Hepatic stellate cell (primary cell): ENCODE data around the gene FAM229A.
"Not testable (repeated sequence)": the region's sequence is repeated elsewhere in the genome, so short reads cannot be mapped to it uniquely, and the experiment has no call there.

ENCODE experiments used
- DNase-seq: peaks from one replicate; pipeline ENCODE4 v3.0.0; 2011; ENCODE audit warnings: low spot score

The FAM229A gene

DNA sequence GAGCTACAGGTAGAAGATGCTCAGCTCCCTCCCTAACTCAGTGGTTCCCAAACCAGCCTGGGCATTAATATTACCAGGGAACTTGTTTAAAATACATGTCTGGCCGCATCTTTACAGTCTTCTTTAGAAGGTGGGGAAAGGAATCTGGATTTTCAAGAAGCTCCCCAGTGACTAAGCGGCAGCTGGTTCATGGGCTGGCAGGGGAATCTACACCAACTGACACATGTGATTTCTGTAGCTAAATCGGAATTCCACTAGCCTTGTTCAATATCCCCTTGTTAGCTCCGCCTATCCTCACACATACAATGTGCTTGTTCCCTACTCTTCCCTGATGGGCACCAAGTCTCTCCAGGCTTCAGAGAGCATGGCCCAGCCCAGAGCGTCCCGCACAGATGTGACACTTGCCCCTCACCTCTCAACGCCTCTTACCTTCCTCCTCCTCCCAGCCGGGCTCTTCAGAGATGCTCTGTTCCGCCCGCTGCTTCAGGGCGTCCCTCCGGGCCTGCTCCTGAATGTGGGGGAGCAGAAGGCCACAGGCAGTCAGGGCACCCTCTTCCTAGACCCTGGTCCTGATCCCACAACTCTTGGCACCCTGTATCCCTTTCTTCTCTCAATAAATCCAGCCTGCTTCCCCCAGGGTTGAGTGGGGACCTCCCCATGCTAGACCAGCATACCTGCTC, 15.4 kb upstream of the FAM229A start:
- no peak for DNase-seq

DNA sequence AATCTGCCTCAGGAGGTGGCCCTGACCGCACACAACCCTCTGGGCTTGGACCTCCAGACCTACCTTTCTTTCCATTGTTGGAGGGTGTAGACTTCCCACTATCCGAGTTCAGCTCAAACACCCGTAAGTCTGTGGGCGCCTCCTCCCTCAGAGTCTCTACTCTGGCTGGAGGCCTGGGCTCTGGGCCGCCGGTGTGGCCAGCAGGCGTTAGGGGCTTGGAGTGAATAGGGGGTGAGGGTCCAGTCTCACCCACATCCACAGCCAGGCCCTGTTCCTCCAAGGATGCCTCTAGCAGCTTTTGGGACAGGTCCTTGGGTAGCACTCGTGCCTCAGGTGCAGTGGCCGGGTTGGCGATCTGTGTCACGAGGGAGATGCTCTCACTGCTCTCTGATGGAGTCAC, 13.9 kb upstream of the FAM229A start:
- no peak for DNase-seq

DNA sequence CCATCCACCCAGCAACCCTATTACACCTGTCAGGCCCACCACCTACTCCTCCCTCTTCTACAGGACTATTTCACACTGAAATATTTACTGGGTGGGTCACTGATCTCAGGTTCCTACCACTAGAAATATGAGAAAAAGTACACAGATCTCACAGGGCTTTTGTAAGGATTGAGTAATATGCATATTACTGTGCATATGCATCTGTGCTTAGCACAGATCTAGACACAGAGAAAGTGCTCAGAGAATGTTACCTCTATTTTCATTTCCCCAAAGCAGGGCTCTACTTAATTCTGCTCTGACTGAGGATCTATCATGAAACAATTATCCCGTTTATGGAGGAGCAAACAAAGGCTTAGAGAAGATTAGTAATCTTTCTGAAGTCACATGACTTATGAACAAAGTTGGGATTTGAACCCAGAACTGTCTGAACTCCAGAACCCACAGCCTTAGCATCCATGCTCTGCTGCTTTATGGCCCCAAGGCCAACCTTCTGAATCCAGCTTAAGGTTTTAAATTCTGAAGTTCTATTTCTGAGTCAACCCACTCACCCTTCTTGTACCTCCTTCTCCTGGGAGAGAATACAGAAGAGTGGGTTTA, 11.8 kb upstream of the FAM229A start:
- DNase-seq: no peak

DNA sequence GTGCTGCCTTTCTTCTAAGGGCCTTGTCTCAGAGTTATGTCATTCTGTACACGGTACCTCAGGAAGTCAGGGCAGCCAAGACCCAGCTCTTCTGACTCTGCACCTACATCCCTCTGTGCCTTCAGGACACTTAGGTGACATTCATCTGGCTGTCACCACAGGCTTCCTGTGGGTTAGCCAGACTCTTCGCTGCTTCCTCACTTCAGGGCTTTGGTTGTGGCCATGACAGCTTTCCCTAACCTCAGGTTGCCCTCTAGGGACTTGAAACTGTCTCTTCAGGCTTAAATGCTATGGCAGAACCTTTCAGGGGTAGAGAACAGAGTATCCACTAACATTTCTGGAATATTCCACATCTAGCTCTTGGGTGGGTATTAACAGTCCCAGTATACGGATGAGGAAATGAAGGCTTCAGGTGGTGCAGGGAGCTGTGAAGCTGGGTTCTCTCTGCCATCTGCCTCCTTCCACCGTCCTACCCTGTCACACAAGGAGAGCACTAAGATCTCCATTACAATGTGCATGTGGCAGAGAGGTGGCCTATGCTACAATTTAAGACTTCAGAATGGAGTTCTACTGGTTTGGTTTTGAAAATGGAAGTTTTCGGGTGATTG, 10.0 kb upstream of the FAM229A start:
- no peak for DNase-seq

DNA sequence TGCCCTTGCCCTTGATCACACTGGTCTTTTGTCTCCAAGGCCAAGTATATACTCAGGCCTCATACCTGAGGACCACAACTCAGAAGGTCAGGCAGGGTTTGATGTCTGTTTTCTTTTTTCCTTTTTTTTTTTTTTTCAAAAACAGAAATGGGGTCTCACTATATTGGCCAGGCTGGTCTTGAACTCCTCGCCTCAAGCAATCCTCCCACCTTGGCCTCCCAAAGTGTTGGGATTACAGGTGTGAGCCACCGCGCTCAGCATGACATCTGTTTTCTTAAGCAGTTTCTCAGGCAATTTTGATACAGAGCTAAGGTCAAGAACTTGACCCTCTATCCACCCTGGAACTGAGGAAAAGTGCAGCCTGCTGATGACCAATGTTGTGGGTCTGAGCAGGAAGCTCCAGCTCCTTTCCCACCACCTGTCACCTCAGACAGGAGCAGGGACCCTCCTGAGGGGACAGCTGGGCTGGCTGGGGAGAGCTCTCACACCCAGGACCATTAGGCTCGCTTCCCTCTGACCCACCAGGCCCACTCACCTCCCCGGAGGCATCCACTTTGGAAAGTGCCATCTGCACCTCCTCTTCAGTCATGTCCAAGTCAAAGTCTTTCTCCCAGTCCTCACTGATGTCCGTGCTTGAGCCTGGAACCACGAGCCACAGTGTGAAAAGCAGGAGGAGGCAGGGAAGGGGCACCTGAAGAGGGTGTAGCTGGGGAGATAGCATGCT, 5.8 kb upstream of the FAM229A start:
- no peak for DNase-seq

DNA sequence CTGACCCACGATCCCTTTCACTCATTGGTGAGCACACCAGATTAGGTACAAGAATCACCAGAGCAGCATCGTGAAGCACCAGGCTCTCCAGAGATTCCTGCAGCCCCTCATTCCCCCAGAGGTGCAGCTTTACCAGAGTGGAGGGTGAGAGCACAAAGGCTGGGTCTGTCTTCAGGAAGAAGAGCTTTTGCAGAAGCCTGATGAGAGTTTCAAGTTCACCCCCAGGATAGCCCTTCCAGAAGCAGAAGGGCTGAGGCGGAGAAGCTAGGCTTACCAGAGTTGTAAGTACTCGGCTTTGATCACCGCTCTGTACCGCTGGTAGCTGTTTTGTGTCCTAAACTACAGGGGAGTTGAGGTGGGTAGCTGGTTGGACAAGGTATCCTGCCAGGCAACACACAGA, 3.2 kb upstream of the FAM229A start:
- no peak for DNase-seq

DNA sequence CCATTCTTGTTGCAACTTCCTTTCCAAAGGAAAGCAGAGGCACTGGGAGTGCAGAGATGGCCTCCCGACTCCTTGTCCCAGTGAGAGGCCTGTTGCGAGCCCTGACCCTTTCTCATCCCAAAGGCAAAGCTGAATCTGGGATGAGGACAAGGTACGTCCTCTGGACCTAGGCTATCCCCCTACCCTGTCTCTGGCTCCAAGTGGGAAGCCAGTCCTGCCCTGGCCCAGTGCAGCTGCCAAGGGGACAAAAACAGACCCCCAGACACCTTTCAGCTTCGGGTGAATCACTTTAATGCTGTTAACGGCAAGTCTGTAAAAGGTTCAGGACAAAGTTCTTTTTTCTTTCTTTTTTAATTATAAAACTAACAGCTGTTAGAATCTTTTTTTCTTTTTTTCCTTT, 2.6 kb upstream of the FAM229A start:
- no peak for DNase-seq

DNA sequence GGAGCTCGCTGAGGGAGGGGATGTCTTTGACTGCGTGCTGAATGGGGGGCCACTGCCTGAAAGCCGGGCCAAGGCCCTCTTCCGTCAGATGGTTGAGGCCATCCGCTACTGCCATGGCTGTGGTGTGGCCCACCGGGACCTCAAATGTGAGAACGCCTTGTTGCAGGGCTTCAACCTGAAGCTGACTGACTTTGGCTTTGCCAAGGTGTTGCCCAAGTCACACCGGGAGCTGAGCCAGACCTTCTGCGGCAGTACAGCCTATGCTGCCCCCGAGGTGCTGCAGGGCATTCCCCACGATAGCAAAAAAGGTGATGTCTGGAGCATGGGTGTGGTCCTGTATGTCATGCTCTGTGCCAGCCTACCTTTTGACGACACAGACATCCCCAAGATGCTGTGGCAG, 1.4 kb upstream of the FAM229A start:
- DNase-seq: no peak

DNA sequence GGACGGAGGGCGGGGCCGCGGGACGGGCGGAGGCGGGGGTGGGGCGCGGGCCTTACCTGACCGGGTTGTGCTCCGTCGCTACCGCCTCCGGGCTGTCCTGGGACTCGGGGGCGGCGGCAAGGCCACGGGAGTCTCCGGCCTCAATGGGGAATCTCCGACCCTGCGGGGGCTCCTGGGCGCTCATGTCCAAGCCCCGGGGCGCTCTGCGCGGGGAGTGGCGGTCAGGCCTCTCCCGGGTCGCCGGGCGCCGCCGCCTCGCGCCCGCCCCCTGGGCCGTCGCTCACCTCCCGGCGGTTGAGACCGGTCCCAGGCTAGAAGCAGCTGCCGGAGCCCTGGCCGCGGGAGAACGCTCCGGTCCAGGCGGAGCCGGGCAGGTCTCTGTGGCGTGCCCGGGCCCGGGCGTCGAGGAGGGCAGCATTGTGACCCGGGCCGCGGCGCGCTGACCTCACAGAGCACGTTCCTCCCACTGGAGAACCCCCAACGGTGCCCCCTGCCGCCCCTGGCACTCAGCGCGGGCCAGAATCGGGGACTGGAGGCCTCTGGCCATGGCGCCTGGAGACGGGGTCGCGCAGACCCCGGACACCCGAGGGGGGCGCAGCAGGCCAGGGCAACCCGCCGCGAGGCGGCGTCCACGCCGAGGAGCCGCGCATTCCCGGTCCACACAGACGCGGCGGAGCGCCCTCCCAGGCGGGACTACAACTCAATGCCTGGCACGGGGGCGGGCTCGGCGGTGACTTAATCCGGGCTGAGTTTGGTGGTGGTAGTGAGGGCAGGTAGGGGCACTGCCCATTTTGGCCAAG, 411 bp downstream of the FAM229A start:
- DNase-seq: peak; percentile 43

DNA sequence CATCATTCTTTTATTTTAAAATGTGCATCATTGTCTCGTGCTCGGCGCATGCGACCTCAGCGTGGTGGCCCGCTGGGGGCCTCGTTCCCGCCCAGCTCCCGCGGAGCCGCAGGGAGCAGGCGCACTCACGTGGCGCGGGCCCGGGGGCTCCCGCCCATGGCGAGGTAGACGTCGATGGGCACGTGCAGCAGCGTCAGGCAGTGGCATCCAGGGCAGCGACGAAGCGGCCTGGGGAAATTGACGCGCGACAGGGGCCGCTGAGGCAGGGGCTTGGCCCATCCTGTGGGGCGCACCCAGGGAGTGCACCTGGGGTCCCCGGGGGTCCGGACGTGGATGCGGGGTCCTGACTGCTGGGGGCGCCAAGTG, 994 bp downstream of the FAM229A start:
- DNase-seq: no peak

DNA sequence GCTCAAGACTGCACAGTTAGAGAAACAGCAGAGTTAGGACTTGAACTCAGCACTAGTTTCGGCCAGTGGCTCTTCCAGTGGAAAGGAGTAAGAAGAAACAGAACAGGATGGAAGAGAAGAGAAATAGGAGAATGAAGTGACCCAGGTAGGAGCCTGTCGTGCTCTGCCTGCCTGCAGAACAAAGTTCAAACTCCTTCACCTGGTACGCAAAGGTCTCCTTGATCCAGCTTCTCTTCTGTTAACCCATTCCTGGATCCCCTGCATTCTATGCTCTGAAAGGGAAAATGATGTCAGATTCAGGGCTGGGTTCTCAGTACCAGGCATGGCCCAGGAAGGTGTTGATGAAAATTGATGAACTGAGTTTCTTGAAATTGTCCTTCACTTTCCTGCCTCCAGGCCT, 3.9 kb downstream of the FAM229A start:
- no peak for DNase-seq

DNA sequence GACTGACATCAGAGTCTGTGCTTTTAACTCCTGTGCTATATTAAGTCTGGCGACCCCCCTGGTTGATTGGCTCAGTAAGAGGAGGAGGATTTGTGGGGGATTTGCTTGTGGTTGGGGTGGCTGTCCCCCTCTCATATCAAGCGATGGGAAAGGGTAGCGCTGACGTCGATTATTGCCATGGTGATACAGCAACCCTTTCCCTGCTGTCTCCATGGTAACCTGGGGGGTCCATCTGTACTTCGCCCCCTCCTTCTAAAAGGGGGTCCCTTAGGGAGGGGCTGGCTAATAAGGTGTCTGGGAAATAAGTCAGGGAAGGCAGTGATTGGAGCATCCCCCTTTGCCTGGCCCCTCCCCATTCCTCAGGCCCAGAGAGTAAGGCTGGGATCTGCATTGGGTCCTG, 4.7 kb downstream of the FAM229A start:
- DNase-seq: no peak

DNA sequence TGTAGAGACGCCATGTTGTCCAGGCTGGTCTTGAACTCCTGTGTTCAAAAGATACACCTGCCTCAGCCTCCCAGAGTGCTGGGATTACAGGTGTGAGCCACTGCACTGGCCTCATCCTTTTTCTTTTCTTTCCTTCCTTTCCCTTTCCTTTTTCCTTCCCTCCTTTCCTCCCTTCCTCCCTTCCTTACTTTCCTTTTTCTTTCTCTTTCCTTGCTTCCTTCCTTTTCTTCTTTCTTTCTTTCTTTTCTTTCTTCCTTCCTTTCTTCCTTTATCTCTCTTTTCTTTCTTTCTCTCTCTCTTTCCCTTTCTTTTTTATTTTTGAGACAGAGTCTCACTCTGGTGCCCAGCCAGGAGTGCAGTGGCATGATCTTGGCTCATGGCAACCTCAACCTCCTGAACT, 5.8 kb downstream of the FAM229A start:
- no peak for DNase-seq

DNA sequence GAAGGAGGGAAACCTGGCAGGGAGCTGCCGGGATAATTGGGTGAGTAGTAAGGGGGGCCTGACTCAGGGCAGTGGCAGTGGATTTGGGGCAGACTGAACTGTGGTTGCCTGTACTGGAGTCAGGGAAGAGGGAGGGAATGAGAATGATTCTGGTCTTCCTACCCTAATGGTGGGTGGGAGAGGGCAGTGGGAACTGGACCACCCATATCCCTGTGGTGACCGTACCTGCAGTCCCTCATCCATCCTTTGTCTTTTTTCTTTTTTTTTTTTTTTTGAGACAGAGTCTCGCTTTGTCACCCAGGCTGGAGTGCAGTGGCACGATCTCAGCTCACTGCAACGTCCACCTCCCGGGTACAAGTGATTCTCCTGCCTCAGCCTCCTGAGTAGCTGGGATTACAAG, 6.5 kb downstream of the FAM229A start:
- not testable (repeated sequence) for DNase-seq

DNA sequence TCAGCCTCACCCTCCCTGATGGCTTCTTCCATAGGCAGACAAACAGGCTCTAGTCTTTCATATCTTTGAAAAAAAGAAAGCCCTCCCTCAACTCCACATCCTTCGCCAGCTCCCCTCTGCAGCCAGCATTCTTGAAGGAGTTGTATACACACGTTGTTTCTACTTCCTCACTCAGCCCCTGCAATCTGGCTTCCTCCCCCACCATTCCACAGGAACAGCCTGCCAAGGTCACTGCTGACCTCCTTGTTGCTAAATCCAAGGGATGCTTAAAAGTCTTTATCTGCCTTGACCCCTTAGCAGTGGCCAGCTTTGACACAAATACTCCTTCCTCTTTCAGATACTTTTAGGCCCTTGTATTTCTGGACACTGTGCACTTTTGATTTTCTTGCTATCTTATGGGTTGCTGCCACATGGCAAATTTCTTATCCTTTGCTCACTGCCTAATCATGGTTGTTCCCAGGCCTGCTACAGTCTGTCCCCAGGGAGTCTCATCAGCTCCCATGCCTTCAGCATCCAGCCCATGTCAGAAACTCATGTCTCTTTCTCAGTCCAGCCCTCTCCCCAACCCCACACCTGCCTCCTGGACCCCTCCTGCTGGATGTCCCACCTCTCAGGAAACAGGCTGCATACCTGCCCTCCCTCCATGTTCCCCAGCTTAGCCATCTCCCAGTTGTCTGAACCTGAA, 8.3 kb downstream of the FAM229A start:
- DNase-seq: peak; percentile 85

DNA sequence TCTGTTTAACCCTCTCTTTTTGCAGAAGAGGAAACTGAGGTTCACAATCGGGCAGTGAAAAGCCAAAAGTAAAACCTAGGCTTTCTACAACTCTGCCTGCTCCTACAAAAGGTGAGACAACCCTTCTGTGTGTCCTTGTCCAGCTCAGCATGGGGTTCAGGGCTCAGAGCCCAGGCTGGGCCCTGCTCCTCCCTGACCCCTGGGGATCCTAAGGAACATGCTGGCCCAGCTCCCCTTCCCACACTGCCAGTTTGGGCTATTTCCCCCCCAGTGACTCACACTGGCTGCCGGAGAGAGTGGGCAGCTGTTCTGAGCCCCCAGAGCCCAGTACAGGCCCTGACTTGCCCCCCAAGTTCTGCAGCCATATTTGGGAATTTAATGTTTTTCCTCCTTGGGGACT, 8.9 kb downstream of the FAM229A start:
- no peak for DNase-seq

DNA sequence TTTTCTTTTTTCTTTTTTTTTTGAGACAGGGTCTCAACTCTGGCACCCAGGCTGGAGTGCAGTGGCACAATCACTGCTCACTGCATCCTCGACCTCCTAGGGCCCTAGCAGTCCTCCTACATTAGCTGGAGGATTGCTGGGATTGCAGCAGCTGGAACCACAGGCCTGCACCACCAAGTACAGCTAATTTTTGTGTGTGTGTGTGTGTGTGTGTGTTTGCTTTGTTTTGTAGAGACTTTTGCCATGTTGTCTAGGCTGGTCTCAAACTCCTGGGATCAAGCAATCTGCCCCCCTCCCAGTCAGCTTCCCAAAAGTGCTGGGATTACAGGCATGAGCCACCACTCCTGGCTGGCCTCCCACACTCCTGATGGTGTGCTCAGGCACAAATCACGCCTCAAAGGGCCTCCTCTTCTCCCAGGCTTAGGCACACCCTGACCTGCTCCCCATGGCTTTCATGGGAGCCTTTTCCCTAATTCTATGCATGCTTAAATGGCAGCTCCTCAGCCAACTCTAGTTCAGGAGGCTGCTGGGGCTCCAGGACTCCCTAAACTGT, 9.4 kb downstream of the FAM229A start:
- DNase-seq: no peak

DNA sequence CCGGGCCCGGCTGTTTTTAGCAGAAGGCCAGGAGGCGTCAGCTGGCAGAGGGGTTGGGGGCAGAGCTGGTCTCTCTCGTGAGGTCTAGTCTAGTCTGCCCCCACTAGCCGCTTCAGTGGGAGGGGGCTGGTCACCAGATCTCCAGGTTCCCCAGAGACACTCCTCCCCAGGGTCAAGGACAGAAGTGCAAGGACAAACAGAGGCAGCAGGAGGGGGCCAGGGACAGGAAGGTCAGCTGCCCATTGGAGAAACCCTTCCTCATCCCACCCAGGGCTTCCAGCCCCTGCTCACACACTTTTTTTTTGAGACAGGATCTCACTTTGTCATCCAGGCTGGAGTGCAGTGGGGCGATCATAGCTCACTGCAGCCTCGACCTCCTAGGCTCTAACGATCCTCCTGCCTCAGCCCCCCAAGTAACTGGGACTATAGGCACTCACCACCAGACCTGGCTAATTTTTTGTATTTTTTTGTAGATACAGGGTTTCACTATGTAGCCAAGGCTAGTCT, 10.0 kb downstream of the FAM229A start:
- no peak for DNase-seq

DNA sequence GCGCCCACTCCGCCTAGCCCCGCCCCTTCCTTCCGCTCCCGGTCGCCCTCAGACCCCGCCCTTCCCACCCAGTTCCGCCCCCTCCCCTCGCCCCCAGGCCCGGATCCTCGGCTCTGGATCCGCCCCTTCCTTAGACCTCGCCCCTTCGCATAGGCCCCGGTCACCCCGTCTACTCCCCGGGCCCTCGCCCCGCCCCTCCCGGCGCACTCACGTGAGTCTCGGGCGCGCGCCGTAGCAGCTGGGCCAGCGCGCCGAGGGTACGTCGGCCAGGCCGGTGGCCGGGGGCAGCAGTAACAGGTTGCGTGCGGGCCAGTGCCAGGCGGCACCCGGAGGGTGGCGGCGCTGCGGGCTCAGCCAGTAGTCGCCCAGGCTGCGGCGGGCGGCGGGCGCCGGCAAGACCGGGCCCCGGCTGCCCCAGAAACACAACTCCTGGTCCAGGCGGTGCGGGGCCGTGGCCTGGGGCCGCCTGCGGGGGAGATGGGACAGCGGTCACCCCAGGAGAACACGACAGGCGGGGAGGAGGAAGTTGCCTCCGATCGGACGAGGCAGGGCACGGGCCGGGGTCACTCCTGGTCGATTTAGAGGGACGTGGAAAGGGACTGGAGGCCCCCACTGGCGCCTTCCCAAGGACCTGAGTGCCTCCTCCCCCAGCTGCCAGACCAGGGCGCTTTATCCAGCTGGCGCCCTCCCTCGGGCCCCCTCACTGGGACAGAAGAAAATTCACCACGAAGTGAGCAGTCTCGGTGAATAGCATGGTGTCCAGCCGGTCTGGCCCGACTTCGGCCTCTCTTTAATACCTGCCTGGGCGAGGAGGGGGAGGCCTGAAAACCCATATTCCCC, 10.7 kb downstream of the FAM229A start:
- DNase-seq: peak; percentile 96

DNA sequence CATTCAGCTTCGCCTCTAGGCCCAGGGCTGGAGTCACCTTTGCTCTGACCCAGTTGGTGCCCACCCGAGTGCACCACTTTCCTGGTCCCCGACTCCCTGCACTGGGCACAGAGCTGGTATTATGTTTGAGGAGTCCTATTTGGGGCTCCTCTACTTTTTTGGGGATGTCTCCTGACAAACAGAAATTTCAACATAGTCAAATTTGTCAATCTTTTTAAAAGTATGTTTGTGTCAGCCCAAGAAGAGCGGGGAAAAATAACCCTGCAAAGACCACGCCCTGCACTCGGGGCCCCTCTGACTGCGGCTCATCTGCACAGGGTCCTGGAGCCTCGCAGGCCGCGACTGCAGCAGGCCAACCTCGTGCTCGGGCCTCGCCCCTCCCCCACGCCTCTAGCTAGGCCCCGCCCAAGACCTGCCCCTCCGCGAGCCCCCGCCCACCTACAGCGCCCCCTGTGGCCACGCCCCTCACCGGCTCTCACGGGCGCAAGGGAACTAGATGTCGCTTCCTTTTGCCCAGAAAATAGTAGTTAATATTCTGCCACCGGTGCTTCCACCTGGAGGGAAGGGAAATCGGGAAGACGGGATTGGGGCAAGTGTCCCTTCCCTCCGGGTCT, 11.4 kb downstream of the FAM229A start:
- DNase-seq: peak; percentile 82
